Stimulated activated CD4-positive, alpha-beta T cell treated with anti-CD3 and anti-CD28 coated beads, Interleukin-12 subunit alpha, Interleukin-12 subunit beta, amount 100 ng/mL, for 48 hours (primary cell): Measurements from ENCODE around the gene TRPM2.
"Not testable (repeated sequence)": the region's sequence is repeated elsewhere in the genome, so short reads cannot be mapped to it uniquely, and the experiment has no call there.

ENCODE experiments used
- DNase-seq, 3 donors: peaks; one replicate each; pipeline ENCODE4 v3.0.0-alpha.2; 2020; ENCODE audit warnings: low read depth in 2 of 3, low spot score in 1 of 3

Gene TRPM2

GRCh38 chr21:44351535-44352252 is 1.7 kb upstream of the TRPM2 start:
- no peak for DNase-seq

DNA sequence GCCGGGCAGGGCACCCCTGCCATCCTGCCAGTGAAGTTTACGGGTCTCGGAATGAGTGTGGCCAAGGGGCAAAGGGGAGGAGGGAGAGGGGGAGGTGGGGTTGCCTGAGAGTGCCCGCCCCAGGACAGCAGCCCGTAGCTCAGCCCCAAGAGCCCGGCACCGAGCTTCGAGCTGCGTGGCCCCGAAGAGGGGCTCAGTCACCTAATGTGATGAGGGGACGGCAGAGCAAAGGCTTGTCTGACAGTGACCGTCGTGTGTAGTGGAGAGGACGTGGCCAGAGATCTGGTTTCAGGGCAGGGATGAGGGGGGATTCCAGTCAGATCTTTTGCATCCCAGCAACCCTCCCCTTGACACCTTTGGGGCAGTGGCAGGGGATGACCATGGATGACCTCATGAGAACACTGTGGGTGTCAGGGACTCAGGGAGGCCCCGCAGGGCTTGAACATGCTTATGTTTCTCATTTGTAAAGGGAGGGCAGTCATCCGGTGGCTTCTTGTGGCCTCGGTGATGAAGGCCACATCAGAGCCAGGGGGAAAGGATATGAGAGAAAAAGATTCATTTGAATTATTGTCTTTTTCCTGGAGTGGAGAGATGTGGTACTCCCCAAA is 1.1 kb upstream of the TRPM2 start:
- no peak for DNase-seq

- no peak for DNase-seq
Observed at GRCh38 chr21:44354001-44354405, 582 bp downstream of the TRPM2 start.

GRCh38 chr21:44354775-44355771 is 1.7 kb downstream of the TRPM2 start:
- no peak for DNase-seq

DNA sequence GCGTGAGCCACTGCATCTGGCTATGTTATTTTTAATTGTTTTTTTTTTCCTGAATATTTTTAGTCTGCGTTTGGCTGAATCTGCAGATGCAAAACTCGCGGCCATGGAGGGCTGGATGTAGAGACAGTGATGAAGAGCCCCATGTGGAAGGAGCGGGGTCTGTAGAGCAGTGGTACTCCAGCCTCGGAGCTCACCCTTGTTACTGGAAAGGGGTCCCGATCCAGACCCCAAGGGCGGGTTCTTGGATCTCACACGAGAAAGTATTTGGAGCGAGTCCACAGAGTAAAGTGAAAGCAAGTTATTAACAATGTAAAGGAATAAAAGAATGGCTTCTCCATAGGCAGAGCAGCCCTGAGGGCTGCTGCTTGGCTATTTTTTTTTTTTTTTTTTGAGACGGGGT is 2.7 kb downstream of the TRPM2 start:
- no peak for DNase-seq

- DNase-seq: no peak
Observed at GRCh38 chr21:44356636-44357035, 3.2 kb downstream of the TRPM2 start.

- DNase-seq: no peak
Observed at GRCh38 chr21:44357064-44357837, 3.8 kb downstream of the TRPM2 start.

DNA sequence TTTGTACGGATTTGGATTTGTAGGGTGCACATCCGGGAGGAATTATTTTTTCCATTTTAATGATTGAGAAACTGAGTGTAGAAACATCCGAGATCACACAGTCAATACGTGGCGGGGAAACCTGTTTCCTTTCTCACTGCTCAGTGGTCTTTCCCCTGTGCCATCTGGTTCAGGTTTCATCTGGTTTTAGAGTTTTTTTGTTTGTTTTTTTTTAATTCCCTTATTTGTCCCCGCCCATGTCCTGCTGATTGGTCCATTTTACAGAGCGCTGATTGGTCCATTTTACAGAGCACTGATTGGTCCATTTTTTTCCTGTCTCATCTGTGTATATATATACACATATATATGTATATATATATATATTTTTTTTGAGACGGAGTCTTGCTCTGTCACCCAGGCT is 6.0 kb downstream of the TRPM2 start:
- DNase-seq: no peak

GRCh38 chr21:44360159-44360558 is 6.7 kb downstream of the TRPM2 start:
- DNase-seq: no peak

- not testable (repeated sequence) for DNase-seq
Observed at GRCh38 chr21:44361903-44362302, 8.5 kb downstream of the TRPM2 start.

GRCh38 chr21:44363278-44363677 is 9.9 kb downstream of the TRPM2 start:
- DNase-seq: no peak

DNA sequence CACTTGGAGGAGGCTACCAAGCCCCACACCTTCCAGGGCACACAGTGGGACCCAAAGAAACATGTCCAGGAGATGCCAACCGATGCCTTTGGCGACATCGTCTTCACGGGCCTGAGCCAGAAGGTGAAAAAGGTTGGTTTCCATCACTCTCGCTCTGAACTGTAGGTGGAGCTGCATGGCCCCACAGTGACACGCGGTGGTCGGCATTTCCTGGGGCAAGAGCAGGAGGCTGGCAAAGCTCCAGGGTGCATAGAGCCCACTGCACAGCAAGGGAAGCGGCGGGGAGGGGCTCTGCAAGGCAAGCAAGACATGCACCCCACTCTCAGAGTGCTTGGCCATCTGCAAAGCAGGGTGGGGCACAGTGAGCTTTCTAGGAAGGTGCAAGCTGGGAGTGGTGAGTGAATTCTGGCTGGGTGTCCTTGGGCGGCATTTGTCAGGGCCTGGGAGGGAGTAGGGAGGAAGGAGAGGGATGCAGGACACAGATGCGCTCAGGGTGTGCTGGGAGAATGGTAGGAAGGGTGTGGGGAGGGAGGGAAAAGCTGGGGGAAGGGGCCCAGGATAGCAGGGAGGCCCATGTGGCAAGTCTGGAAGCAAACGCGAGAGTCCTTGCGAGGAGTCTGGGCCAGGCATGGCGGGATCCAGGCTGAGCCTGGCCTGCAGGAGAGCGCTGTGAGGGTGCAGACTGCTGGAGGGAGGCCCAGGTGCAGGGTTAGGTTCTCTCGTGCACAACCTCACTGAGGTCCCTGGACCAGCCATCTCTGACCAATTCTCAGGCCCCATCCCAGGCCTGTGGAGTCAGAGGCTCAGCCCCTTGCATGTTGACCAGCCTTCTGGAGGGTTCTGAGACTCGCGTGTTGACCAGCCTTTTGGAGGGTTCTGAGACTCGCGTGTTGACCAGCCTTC is 11.0 kb downstream of the TRPM2 start:
- no peak for DNase-seq

- no peak for DNase-seq
Observed at GRCh38 chr21:44365251-44365966, 12.0 kb downstream of the TRPM2 start.

DNA sequence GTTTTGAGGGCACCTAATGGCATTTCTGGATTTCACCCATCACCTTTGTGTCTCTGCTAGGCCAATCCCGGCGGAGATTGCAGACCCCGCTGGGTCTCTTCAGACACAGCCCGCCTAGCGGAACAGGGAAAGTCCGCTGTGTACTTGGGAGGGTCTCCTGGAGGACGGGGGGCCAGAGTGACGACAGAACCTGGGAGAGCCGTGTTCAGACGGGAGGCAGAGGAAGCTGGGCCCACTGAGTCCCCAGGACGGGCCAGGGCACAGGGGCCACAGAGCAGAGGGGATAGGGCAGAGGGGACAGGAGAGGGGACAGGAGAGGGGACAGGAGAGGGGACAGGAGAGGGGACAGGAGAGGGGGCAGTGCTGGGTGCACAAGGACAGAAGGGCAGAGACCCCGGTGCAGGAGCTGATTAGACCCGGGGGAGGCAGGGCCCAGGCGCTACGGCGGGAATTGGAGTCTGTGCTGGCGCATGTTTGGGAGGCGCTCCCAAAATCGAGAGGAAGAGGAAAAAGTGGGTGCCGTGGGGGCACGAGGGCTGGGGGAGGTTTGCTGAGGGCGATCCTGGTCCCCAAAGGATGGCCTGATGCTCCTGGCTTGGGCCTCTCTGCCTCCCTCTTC is 12.7 kb downstream of the TRPM2 start:
- DNase-seq: no peak

- no peak for DNase-seq
Observed at GRCh38 chr21:44366586-44367211, 13.3 kb downstream of the TRPM2 start.

GRCh38 chr21:44368711-44369446 is 15.5 kb downstream of the TRPM2 start:
- no peak for DNase-seq

DNA sequence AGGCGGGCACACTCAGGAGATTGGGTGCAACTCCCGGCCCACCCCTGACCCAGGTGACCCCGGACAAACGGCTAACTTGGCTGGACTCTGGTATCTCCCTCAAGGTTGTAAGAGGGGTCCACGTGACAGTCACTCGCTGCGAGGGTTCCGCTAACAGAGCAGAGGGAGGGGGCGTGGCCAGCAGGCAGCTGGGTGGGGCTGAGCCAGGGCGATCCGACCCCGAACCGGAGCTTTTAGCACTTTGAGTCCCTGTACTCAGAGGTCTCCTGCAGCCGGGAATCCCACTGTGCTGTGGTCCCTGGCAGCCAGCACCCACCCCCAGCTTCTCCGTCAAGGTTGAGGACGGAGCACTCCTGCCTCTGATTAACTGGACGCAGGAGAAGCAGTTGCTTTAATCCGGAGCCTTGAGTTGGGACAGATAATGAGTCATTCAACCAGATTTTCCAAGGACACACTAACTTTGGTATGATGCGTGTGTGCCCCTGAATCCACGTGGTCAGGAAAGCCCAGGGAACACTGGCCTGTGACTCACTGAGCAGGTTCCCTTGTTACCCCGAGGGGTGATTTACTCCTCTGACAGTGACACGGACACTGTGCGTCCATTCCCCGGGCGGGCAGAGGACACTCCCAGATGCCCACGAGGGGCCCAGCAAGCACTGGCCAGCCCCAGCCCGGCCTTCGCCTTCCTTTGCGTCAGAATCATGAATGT is 16.8 kb downstream of the TRPM2 start:
- DNase-seq: no peak
